Fibroblast of peridontal ligament (primary cell): ENCODE data around the gene MARCKS.

ENCODE experiments used
- DNase-seq: peaks from one replicate; pipeline ENCODE4 v3.0.0-alpha.2; 2010; ENCODE audit errors: extremely low read depth

MARCKS gene

DNA sequence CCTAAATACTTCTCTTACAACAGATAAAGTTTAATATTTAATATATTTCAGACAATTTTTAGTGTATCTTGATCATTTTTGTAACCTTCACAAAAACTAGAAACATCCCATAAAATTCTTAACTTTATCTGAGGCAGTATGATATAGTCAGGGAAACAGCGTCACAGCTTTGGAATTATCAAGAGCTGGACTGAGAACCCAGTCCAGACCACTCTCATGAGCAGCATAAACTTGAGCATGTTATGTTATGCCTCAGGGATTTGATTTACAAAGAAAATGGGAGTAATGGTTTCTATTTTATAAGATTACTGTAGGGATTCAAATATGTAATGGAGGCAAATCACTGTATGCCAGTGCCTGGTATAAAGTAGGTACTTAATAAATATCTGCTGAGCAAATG, 8.3 kb upstream of the MARCKS start:
- DNase-seq = no peak

GRCh38 chr6:113853252-113853651, 3.9 kb upstream of the MARCKS start:
- no peak for DNase-seq

DNA sequence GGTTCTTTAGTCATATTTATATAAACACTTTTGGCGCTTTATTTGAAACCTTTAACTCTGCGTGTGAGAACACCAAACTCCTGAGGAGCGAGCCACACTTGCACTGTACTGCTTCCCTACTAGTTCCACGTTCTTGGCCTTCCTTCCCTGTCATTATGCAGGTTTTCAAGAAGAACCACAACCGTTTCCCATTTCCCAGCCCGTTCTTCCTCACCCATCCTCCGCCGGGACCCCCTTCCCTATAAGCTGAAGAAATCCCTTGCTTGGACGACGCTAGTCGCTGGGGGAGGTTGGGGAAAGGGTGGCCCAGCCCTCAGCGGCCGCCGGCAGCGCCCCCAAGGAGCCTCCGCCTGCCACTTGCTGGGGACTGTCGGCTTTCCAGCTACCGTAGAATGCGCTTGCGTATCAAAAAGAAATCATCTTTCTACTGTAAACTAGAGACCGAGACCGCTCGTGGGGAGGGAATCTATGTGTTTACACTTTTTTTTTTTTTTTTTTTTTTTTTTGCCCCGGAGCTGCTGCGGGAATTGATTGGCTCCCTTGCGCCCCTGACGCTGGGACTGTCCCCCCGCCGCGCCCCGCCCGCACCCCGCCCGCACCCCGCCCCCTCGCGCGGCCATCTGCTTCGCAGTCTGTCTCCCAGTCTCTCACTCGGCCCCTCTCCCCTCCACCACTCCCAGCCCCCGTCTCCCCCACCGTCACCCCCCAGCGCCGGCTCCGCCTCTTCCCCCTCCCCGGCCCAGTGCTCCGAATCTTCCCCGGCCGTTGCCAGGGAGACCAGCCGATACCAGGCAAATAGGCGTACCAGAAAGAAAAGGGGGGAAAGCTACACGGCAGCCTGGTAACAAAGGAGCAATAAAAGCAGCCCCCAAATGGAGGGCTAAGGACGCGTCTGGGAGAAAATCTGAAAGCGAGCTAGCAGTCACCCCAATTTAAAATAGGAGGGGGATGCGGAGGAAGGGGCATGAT, 2.3 kb upstream of the MARCKS start:
- peak; percentile 81 for DNase-seq

DNA sequence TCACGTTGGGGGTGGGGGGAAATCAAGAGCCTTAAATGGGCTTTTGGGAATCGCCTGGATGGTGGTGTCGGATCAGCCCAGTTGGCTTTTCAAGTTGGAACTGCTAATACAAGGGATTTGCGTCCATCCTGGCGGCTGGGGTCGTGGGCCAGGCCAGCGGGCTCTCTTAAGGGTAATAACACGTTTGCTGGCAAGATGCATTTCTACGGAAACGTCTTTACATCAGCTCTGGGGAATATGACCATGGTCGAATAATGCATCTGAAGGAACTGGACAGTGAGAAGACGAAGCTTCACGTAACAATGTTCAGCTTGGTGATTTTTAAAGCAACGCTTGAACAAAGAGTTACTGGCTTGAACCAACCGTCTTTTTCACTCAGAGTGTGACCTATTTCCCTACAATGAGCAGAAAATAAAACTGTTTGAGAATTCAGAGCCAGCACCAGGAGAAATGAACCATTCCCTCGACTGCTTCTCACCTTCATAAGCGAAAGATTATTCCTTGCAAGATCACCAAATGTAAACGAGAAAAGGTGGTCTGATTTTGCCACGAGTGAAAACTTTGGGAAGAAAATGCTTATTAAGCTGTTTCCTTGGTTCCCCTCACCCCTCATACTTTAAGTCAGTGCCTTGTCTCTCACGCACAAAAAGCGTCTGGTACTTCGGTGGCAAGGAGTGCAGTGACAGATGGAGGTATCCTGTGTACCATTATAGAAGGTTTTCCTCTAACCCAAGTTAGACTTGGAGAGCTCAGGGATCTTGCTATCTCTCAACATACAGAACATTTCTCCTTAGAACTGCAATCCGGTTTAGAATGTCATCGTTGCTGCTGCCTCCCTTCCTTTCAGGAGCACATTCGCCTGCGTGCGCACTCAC, 1.4 kb upstream of the MARCKS start:
- DNase-seq = peak; percentile 71

GRCh38 chr6:113856375-113856624, 845 bp upstream of the MARCKS start:
- DNase-seq = no peak

- DNase-seq = peak; percentile 60
Measured at GRCh38 chr6:113857556-113858479, 673 bp downstream of the MARCKS start.

- peak; percentile 92 for DNase-seq
Measured at GRCh38 chr6:113858480-113859348, 1.6 kb downstream of the MARCKS start.

DNA sequence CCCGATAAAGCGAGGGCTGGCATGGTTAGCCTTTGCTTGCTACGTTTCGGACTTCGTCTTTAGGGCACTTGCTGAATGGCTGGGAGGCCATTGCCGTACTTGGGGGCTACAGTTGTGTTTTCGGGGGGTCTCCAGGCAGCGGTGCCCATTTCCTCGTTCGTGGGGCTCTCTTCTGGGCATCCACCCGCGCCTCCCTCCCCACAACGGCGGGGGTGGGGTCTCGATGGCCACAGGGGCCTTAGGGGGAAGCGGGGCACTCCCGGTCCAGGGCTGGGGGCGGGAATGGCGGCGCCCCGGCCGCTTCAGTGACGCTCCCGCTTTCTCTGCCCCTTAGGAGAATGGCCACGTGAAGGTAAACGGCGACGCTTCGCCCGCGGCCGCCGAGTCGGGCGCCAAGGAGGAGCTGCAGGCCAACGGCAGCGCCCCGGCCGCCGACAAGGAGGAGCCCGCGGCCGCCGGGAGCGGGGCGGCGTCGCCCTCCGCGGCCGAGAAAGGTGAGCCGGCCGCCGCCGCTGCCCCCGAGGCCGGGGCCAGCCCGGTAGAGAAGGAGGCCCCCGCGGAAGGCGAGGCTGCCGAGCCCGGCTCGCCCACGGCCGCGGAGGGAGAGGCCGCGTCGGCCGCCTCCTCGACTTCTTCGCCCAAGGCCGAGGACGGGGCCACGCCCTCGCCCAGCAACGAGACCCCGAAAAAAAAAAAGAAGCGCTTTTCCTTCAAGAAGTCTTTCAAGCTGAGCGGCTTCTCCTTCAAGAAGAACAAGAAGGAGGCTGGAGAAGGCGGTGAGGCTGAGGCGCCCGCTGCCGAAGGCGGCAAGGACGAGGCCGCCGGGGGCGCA, 2.4 kb downstream of the MARCKS start:
- DNase-seq = peak; percentile 59

DNA sequence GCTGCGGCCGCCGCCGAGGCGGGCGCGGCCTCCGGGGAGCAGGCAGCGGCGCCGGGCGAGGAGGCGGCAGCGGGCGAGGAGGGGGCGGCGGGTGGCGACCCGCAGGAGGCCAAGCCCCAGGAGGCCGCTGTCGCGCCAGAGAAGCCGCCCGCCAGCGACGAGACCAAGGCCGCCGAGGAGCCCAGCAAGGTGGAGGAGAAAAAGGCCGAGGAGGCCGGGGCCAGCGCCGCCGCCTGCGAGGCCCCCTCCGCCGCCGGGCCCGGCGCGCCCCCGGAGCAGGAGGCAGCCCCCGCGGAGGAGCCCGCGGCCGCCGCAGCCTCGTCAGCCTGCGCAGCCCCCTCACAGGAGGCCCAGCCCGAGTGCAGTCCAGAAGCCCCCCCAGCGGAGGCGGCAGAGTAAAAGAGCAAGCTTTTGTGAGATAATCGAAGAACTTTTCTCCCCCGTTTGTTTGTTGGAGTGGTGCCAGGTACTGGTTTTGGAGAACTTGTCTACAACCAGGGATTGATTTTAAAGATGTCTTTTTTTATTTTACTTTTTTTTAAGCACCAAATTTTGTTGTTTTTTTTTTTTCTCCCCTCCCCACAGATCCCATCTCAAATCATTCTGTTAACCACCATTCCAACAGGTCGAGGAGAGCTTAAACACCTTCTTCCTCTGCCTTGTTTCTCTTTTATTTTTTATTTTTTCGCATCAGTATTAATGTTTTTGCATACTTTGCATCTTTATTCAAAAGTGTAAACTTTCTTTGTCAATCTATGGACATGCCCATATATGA, 3.2 kb downstream of the MARCKS start:
- DNase-seq = peak; percentile 68

DNA sequence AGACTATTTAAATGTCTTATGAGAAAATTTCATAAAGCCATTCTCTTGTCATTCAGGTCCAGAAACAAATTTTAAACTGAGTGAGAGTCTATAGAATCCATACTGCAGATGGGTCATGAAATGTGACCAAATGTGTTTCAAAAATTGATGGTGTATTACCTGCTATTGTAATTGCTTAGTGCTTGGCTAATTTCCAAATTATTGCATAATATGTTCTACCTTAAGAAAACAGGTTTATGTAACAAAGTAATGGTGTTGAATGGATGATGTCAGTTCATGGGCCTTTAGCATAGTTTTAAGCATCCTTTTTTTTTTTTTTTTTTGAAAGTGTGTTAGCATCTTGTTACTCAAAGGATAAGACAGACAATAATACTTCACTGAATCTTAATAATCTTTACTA, 5.0 kb downstream of the MARCKS start:
- peak; percentile 37 for DNase-seq

DNA sequence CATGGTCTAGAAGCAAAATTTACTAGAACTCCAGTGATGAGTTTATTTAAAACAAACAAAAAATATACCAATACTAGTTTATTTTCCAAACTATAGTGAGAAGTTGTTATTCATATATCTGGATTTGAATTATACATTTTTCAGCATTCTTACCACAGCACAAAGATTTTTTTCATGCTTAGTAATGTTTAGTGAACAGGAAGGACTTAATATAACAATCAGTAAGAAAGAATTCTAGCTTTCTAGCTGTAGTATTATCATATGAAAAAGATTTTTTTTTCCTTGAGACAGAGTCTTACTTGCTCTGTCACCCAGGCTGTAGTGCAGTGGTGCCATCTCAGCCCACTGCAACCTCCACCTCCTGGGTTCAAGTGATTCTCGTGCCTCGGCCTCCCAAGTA, 13.8 kb downstream of the MARCKS start:
- DNase-seq = no peak

GRCh38 chr6:113871975-113872374, 14.8 kb downstream of the MARCKS start:
- DNase-seq = no peak

DNA sequence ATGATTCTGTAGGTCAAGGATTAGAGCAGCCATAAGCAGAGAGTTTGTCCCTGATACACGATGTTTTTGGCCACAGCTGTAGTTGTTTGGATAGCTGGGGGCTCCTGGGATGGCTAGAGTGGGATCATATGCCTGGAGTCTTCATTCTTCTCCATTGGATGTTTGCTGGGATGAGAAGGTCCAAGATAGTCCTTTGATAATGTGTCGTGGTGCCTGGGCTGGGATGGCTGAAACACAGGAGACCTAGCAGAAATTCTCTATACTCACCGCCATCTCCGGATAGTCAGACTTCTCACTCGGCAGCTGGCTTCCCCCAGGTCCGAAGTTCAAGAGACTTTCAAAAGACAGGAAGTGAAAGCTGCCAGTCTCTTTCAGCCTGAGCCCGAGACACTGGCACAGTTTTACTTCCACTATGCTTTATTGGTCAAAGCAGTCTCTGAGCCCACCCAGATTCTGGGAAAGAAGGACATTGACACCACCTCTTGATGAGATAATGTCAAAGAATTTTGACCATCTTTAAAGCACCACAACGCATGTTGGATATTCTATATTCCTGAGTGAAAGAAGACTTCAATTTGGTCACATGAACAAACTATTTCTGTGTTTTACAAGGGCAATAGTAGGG, 16.0 kb downstream of the MARCKS start:
- DNase-seq = no peak

GRCh38 chr6:113875470-113875869, 18.3 kb downstream of the MARCKS start:
- peak; percentile 86 for DNase-seq

- peak; percentile 28 for DNase-seq
Measured at GRCh38 chr6:113876695-113877094, 19.6 kb downstream of the MARCKS start.

- DNase-seq = peak; percentile 88
Measured at GRCh38 chr6:113879186-113880096, 22.3 kb downstream of the MARCKS start.

DNA sequence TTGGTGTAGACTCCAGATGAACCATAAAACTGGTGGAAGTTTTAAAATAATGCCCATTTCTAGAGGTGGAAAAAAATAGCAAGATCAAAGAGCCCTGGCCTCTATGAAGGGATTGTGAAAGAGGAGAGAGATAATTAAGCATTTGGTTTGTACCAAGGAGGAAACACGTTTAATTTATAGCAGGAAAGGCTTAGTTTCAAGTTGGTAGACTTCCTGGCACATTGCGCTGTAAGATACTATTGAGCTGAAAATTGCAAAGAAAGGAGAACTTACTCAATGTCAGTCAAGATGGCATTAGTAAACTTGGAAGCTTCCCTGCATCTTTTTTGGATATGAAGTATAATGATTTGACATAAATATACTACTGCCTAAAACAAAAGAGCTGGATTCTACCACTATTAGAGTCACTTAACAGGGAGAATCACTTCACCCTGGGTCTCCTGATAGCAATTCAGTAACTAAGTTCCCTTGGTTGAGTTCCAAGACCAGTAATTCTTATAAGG, 24.4 kb downstream of the MARCKS start:
- DNase-seq = no peak
